Ovary (tissue), 3 donors: Measurements from ENCODE around the gene MDC1.

Experiments used
- POLR2A ChIP-seq: fragments of 450-650 bp; IDR thresholded peaks from one replicate; pipeline ENCODE4 v1.6.1; 2017; ENCODE audit warnings: antibody characterized with exemption, mild to moderate bottlenecking, moderate library complexity
- TF ChIP-seq, protein P1 (sequence below), 3 donors: fragments of 450-650 bp in 2 of 3; fragments of 200-600 bp in 1 of 3; IDR thresholded peaks; one replicate each; pipeline versions ENCODE4 v1.5.1 to v1.8.0; 2016 to 2022; ENCODE audit warnings: antibody characterized with exemption in 3 of 3, mild to moderate bottlenecking in 1 of 3
- donor health status: DM: no; HTN: no; CAD: no.

- TF ChIP-seq POLR2A, result no peak
- TF ChIP-seq, protein P1, sequence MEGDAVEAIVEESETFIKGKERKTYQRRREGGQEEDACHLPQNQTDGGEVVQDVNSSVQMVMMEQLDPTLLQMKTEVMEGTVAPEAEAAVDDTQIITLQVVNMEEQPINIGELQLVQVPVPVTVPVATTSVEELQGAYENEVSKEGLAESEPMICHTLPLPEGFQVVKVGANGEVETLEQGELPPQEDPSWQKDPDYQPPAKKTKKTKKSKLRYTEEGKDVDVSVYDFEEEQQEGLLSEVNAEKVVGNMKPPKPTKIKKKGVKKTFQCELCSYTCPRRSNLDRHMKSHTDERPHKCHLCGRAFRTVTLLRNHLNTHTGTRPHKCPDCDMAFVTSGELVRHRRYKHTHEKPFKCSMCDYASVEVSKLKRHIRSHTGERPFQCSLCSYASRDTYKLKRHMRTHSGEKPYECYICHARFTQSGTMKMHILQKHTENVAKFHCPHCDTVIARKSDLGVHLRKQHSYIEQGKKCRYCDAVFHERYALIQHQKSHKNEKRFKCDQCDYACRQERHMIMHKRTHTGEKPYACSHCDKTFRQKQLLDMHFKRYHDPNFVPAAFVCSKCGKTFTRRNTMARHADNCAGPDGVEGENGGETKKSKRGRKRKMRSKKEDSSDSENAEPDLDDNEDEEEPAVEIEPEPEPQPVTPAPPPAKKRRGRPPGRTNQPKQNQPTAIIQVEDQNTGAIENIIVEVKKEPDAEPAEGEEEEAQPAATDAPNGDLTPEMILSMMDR (IDR thresholded peaks at IDR 0.05), result no peak
These were observed 2.3 kb upstream of the MDC1 start for GRCh38 chr6:30719356-30719755.
